Skeletal muscle cell (primary cell): ENCODE results near the gene NFATC2.
"Not testable (repeated sequence)": the region's sequence is repeated elsewhere in the genome, so short reads cannot be mapped to it uniquely, and the experiment has no call there.

Source experiments
- DNase-seq: peaks from one replicate; pipeline ENCODE4 v3.0.0-alpha.2; 2010; ENCODE audit warnings: low read depth
- H3K4me3 ChIP-seq: 2 replicates; pipeline ENCODE4 v1.5.1; 2011; ENCODE audit warnings: low read depth, mild to moderate bottlenecking, control low read depth, low read length, moderate library complexity

The NFATC2 gene

DNA sequence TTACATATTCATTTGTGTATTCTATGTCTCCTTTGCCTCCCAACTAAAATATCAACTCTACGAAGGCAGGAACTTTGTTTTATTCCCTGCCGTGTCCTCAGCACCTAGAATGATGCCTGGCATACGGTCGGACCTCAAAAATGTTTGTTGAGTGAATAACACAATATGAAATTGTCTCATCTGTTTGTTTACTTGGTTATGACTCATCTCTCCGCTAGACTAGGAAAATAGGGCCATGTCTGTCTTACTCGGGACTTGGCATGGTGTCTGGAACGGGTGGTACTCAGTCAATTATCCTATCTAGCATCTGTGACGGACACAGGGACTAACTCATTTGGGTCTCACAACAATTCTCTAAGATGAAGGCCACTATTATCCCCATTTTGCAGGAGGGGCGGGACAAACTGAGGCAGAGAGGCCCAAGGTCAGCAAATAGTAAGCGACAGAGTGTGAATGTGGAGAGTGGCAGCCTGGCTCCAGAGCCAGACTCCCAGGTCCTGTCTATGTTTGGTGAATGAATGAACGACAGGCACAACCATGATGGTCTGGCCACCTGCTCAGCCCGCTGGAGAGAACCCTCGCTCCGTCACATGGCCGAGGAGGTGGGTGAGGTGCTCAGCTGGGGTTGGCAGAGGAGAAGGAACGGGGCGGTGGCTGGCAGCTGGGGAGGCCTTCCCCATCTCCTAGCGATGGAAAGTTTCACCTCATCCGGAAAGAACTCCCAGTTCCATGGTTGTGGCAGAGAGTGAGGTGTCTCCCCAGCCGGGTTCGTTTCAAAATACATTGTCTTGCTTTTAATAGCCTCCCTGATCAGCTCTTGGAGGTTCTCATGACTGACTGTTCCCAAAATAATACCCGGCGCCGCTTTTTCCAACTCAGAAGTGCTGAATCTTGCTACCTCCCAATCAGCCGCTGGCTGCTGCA, 27.6 kb upstream of the NFATC2 start:
- DNase-seq: no peak
- no peak overlapping the region for H3K4me3 ChIP-seq

DNA sequence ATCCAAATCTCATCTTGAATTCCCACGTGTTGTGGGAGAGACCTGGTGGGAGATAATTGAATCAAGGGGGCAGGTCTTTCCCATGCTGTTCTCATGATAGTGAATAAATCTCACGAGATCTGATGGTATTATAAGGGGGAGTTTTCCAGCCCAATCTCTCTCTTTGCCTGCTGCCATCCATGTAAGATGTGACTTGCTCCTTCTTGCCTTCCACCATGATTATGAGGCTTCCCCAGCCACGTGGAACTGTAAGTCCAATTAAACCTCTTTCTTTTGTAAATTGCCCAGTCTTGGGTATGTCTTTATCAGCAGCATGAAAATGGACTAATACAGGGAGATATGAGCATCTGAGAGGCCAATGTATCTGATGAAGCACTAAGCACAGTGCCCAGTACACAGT, 26.0 kb upstream of the NFATC2 start:
- DNase-seq, H3K4me3 ChIP-seq: not testable (repeated sequence)

- H3K4me3 ChIP-seq: no peak overlapping the region
- no peak for DNase-seq
Measured at GRCh38 chr20:51567622-51568021, 25.1 kb upstream of the NFATC2 start.

DNA sequence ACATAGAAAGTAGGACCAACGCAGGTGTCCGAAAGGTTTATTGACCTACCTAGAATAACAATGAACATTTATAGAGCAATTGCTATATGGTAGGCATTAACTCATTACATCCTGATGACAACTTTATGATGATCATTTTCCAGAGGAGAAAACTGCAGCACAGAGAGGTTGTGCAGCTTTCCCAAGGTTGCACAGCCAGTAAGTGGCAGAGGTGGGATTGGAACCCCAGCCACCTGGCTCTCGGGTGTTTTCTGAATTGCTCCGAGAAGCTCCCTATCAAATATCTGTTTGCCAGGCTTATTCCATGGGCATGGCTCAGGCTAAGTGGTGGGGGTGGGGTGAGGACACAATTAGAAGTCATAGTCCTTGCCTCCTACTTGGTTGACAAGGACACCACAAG, 24.1 kb upstream of the NFATC2 start:
- H3K4me3 ChIP-seq: no peak overlapping the region
- no peak for DNase-seq

- DNase-seq: no peak
- H3K4me3 ChIP-seq: peak overlapping the region; percentile 9
Measured at GRCh38 chr20:51565298-51566144, 23.0 kb upstream of the NFATC2 start.

DNA sequence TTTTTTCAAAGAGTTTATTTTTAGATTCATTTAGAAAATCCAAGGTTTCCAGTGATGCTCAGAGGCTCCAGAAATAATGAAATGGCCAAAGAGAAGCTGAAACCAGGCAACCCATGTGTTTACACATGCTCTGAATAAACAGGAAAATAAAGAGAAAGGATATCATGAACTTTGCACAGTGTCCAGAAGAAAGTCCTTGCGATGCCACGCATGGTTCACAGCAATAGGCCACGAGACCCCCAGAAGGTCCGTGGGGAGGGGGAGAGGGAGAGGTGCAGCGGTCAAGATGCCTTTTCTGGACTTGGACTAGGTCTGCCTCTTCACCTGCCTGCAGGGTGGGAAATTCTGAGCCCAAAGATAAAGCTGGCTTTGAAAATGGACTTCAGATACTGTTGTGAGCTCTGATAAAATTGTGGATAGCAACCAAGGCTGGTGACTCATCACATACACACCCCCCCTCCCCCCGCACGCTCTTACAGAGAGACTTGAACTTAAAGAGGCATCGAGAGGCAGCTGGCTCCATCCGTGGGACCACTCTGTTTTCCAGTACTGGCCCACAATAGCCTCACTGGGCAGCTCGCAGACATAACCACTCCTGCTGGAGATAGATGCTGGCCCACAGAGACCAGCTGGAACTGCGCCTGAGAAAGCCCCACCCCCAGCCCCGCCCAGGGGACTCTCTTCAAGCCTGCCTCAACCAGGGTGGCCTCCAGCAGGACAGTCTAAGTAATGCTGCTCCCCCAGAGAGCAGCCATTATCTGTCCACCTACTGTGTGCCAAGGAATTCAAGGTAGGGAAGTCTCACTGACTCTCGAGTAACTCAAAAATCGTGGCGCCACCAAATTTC, 21.2 kb upstream of the NFATC2 start:
- peak; percentile 57 for DNase-seq
- peak overlapping the region; percentile 58 for H3K4me3 ChIP-seq

- peak overlapping the region; percentile 58 for H3K4me3 ChIP-seq
- DNase-seq: no peak
Measured at GRCh38 chr20:51563174-51563485, 20.6 kb upstream of the NFATC2 start.

DNA sequence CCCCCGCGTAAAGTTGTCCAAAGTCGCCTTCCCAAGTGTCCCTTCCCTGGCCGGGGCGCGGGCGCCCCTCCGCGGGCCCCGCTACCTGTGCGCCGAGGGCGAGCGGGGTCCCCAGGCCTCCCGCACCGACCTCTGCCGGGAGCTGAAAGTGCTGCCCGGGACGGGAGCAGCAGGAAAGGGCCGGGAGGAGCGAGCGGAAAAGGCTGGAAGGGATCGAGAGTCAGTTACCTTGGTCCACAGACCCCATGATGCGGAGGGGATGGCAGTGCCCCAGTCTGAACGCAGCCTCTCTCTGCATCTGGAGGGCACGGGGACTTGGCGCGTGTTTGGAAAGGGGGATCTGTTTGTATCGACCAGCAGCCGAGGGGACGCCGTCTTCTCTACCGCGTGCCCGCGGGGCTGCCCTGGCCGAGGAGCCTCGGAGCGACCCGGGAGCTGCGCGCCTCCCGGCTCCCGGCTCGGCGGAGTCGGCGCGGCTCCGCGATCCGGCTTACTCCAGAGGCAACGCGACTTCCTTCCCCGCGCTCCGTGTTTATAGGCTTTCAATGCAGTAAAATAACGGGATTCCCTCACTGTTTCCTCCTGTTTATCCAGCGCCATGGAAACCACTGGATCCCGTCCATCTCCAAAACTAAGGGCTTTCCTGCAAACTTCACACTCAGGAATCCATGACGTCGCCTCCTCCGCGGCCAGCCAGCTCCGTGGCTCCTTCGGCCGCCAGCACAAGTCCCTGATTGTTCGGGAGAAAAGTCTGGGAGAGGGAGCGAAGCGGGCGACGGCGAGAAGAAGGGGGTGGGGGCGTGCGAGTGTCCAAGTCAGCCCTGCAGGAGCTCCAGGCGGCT, 20.0 kb upstream of the NFATC2 start:
- DNase-seq: peak; percentile 73
- H3K4me3 ChIP-seq: peak overlapping the region; percentile 58

- DNase-seq: no peak
- H3K4me3 ChIP-seq: peak overlapping the region; percentile 58
Measured at GRCh38 chr20:51562027-51562331, 19.5 kb upstream of the NFATC2 start.

DNA sequence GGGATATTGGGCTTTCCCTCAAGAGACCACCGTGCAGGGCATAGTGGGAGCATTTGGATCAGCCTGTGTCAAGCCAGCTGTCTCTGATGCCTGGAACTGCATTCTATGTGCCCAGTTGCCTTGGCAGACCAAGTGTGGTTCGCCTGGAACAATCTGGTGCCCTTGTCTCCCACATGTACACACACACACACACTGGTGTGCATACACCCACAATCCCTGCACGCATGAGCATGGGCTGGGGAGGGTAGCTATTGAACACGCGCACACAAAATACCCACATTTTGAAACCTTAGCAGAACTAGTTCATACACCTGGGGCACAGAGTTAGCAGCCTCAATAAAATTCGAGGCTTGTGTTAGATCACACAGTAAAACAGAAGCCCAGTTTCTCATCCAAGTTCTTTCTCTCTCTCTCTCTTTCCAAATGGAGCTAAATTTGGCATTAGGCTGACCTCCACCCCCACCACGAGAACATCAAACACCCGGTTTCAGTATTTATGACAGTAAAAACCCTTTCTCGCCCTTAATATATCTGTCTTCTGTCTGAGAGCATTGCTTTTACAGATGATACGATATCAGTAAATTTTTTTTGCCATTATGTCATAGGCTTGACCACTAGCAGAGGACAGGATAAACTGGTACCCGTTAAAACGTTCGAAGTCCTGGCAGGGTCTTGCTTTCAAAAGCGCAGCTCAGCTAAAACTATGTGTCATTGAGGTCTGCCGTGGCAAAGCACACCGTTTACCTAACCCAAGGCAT, 18.2 kb upstream of the NFATC2 start:
- peak overlapping the region; percentile 58 for H3K4me3 ChIP-seq
- DNase-seq: no peak

- H3K4me3 ChIP-seq: no peak overlapping the region
- no peak for DNase-seq
Measured at GRCh38 chr20:51560042-51560441, 17.5 kb upstream of the NFATC2 start.

DNA sequence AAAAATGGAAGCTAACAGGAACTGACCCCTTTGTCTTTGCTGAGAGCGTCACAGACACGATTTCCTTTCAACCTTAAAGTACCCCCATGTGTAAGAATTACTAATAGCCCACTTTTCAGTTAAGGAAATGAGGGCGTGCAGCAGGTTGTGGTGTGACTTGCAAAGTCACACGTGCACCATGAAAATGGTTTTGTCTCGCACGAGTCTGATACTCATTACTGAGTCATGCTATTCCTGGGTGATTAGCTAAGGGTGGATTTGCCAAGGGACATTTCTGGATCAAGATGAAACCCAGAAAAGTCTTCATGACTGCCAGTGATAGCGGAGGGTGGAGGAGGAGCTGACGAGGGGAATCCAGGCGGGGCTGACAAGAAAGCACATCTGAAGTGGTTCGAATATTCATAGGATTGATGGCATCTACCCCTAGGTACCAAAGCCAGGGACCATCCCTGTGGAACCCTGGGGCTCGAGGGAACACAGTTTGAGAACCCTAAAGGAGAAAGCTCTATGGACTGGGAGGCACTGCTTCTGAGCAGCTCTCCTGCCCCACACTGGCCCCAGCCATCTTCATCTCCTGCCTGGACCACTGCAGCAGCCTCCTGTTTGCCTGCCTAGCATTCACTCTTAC, 12.1 kb upstream of the NFATC2 start:
- no peak for DNase-seq
- H3K4me3 ChIP-seq: no peak overlapping the region

- H3K4me3 ChIP-seq: no peak overlapping the region
- DNase-seq: no peak
Measured at GRCh38 chr20:51553897-51554486, 11.5 kb upstream of the NFATC2 start.

DNA sequence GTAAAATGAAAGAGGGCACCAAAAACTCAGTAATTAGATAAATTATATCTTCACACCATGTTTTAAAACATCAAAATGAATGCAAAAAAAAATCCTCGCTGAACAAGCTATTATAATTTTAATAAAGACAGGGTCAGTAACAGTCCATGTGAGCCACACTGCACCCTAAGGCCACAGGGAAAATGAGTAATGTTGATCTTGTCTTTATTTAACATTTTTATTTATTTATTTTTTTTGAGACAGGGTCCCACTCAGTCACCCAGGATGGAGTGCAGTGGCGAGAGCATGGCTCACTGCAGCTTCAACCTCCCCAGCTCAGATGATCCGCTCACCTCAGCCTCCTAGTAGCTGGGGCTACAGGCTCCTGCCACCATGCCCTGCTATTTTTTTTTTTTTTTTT, 8.7 kb upstream of the NFATC2 start:
- DNase-seq: no peak
- H3K4me3 ChIP-seq: no peak overlapping the region

DNA sequence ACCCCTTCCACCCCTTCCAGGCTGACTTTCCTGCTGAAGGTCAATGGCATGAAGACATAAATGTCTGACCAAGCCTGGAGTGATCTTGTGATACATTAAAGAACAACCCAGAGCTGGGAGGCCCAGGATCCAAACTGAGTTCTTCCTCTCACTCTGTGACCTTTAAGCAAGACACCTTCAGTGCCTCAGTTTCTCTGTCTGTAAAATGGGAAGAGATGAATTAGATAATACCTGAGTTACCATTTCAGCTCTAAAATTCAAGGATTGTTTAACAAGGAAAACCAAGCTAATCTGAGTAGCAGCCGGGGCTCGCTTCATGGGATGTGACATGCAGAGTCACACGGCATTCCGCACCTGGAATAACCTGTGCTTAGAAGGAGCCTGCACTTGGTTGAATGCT, 7.0 kb upstream of the NFATC2 start:
- no peak overlapping the region for H3K4me3 ChIP-seq
- no peak for DNase-seq

GRCh38 chr20:51547951-51548350, 5.4 kb upstream of the NFATC2 start:
- no peak for DNase-seq
- no peak overlapping the region for H3K4me3 ChIP-seq

DNA sequence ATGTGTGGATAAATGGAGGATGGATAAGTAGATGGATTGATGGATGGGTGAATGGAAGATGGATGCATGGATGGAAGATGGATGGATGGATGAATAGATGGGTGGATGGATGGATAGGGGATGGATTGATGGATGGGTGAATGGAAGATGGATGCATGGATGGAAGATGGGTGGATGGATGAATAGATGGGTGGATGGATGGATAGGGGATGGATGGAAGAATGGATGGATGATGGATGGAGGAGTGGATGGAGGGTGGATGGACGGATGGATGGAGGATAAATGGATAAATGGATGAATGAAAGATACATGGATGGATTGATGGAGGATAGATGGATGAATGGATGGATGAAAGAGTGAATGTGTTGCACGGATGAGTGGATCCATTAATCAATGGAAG, 3.0 kb upstream of the NFATC2 start:
- no peak for DNase-seq
- H3K4me3 ChIP-seq: no peak overlapping the region

DNA sequence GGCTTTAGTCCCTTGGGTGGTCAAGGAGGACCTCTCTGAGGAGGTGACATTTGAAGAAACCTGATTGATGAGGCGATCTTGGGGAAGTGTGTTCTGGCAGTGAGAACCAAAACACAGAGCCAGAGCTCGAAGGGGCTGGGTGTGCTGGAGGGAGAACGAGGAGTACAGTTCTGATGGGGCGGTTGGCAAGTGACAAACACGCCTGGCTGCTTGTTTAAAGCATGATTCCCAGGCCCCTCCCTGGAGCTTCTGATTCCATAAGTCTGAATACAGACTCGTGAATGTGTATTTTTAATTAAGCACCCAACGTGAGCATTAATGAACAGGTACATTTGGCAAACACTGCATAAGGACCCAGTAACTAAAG, 886 bp upstream of the NFATC2 start:
- no peak for DNase-seq
- H3K4me3 ChIP-seq: no peak overlapping the region
